HCT116 (cell line): ENCODE data around the gene TAL2. TPM values are rescaled to one million over a fixed set of nuclear protein-coding genes. Genes with fewer than 3 reads are reported as not detected.
A peak's percentile ranks its signal among the peaks of the same experiment; 100 is the strongest.

Experiments used
- ATAC-seq: fragments of 200-7000 bp; cut with Tn5 transposase; 2 replicates; pipeline ENCODE4 v1.9.1; 2020; ENCODE audit warnings: mild to moderate bottlenecking, moderate library complexity
- BruUV-seq: library from RNA; stranded (reverse); fragments of 400-500 nt; replicated peaks from 2 replicates; lab custom pipeline; 2021; lab: Mats Ljungman, UMichigan
- CTCF ChIA-PET: fragments of 300-600 bp; sonication (Branson Sonifier 250); formaldehyde crosslinking; loops from one replicate; lab custom pipeline; 2021; ENCODE audit warnings: antibody characterized with exemption; lab: Charles Lee
- POLR2A ChIA-PET: fragments of 300-600, 350-600 bp; sonication (Branson Sonifier 250); formaldehyde crosslinking; loops from one replicate; lab custom pipeline; 2021; ENCODE audit warnings: antibody characterized with exemption; lab: Charles Lee
- RAD21 ChIA-PET, 2 experiments: fragments of 300-600 bp; sonication (Branson Sonifier 250); formaldehyde crosslinking; loops; one replicate each; lab custom pipeline; 2023; ENCODE audit warnings: low total read pairs in 2 of 2; ENCODE audit not compliant: uncharacterized antibody in 2 of 2, unreplicated experiment in 2 of 2, low non-redundant PET in 1 of 2; lab: Charles Lee
- DNase-seq: peaks from one replicate; pipeline ENCODE4 v3.0.0-alpha.2; 2010; ENCODE audit warnings: low read depth, low spot score
- H2AFZ ChIP-seq: fragments of 200-600 bp; shearing (Covaris generic), sonication (generic); 2 replicates; pipeline ENCODE4 v1.6.1; 2017; ENCODE audit warnings: low read depth, mixed run types, mixed read lengths, antibody characterized with exemption, low read length; ENCODE audit not compliant: poor library complexity, severe bottlenecking
- H3K27ac ChIP-seq: 2 replicates; pipeline ENCODE4 v1.5.1; 2012; ENCODE audit warnings: low read depth, low read length
- H3K27me3 ChIP-seq: fragments of 200-600 bp; sonication (generic); 2 replicates; pipeline ENCODE4 v1.6.1; 2016; ENCODE audit warnings: mixed run types, low read length, mixed read lengths; ENCODE audit not compliant: insufficient read depth
- H3K36me3 ChIP-seq, 2 experiments: fragments of 200-500 bp in 1 of 2; fragments of 200-600 bp in 1 of 2; sonication (Bioruptor generic) in 1 of 2; sonication (generic) in 1 of 2; 2 replicates each; pipeline versions ENCODE4 v1.5.1 to v1.6.1; 2014 to 2016; ENCODE audit warnings: low read length in 2 of 2, inconsistent platforms in 1 of 2, mixed read lengths in 1 of 2, mixed run types in 1 of 2; ENCODE audit not compliant: insufficient read depth in 2 of 2, control insufficient read depth in 1 of 2
- H3K4me1 ChIP-seq, 2 experiments: fragments of 200-600 bp in 1 of 2; sonication (generic) in 1 of 2; 2 replicates each; pipeline versions ENCODE4 v1.5.1 to v1.6.1; 2012 to 2017; ENCODE audit warnings: low read length in 2 of 2, inconsistent platforms in 1 of 2, mild to moderate bottlenecking in 1 of 2, mixed read lengths in 1 of 2, mixed run types in 1 of 2, moderate library complexity in 1 of 2; ENCODE audit not compliant: insufficient read depth in 2 of 2, control insufficient read depth in 1 of 2
- H3K4me2 ChIP-seq: fragments of 200-600 bp; sonication (generic); 2 replicates; pipeline ENCODE4 v1.6.1; 2017; ENCODE audit warnings: mixed run types, low read length, mixed read lengths
- H3K4me3 ChIP-seq, 2 experiments: fragments of 200-600 bp in 1 of 2; sonication (generic) in 1 of 2; replicated peaks in 1 of 2; 2 replicates each; pipeline ENCODE4 v1.5.1; 2011 to 2016; ENCODE audit warnings: low read length in 2 of 2, control low read depth in 1 of 2, low read depth in 1 of 2, mild to moderate bottlenecking in 1 of 2, mixed read lengths in 1 of 2, mixed run types in 1 of 2
- H3K79me2 ChIP-seq: fragments of 200-600 bp; sonication (generic); 2 replicates; pipeline ENCODE4 v1.6.1; 2017; ENCODE audit warnings: mild to moderate bottlenecking, mixed run types, low read length, moderate library complexity, mixed read lengths; ENCODE audit not compliant: insufficient read depth
- H3K9ac ChIP-seq: fragments of 200-600 bp; sonication (generic); 2 replicates; pipeline ENCODE4 v1.6.1; 2016; ENCODE audit warnings: low read length, mixed read lengths
- H3K9me2 ChIP-seq: fragments of 200-600 bp; sonication (generic), shearing (Covaris generic); 2 replicates; pipeline ENCODE4 v1.6.1; 2017; ENCODE audit warnings: mixed run types, mild to moderate bottlenecking, moderate library complexity; ENCODE audit not compliant: insufficient read depth
- H3K9me3 ChIP-seq, 2 experiments: fragments of 200-500 bp in 1 of 2; fragments of 200-600 bp in 1 of 2; sonication (Bioruptor generic) in 1 of 2; sonication (generic) in 1 of 2; 2 replicates each; pipeline ENCODE4 v1.6.1; 2014 to 2017; ENCODE audit warnings: low read length in 2 of 2, mixed read lengths in 2 of 2, inconsistent platforms in 1 of 2, low read depth in 1 of 2, mild to moderate bottlenecking in 1 of 2, mixed run types in 1 of 2, moderate library complexity in 1 of 2; ENCODE audit not compliant: control insufficient read depth in 1 of 2, insufficient read depth in 1 of 2
- H4K20me1 ChIP-seq: fragments of 200-600 bp; sonication (generic), shearing (Covaris generic); 2 replicates; pipeline ENCODE4 v1.6.1; 2017; ENCODE audit warnings: mixed run types, mild to moderate bottlenecking, moderate library complexity; ENCODE audit not compliant: insufficient read depth
- ATF3 ChIP-seq: IDR thresholded peaks from 2 replicates; pipeline ENCODE4 v1.6.1; 2012
- CEBPB ChIP-seq: IDR thresholded peaks from 2 replicates; pipeline ENCODE4 v1.6.1; 2012; ENCODE audit warnings: low read depth
- CTCF ChIP-seq, 3 experiments: fragments of 200-600 bp in 1 of 3; sonication (generic) in 1 of 3; IDR thresholded peaks in 2 of 3; conservative IDR thresholded peaks in 1 of 3; 2 replicates each; pipeline ENCODE4 v1.5.1; 2012 to 2017; ENCODE audit warnings: low read depth in 2 of 3, low read length in 2 of 3, antibody characterized with exemption in 1 of 3, borderline replicate concordance in 1 of 3, control low read depth in 1 of 3, mild to moderate bottlenecking in 1 of 3, mixed read lengths in 1 of 3, mixed run types in 1 of 3, moderate library complexity in 1 of 3; ENCODE audit not compliant: insufficient read depth in 1 of 3
- EGR1 ChIP-seq: IDR thresholded peaks from 2 replicates; pipeline ENCODE4 v1.6.1; 2012; ENCODE audit warnings: low read depth
- ELF1 ChIP-seq: IDR thresholded peaks from 2 replicates; pipeline ENCODE4 v1.6.1; 2012; ENCODE audit warnings: low read depth, borderline replicate concordance
- EZH2phosphoT487 ChIP-seq: fragments of 200-600 bp; IDR thresholded peaks from 2 replicates; pipeline ENCODE4 v1.6.1; 2018; ENCODE audit warnings: antibody characterized with exemption, borderline replicate concordance
- FOSL1 ChIP-seq: IDR thresholded peaks from 2 replicates; pipeline ENCODE4 v1.6.1; 2012; ENCODE audit warnings: low read depth
- JUND ChIP-seq: IDR thresholded peaks from 2 replicates; pipeline ENCODE4 v1.6.1; 2012
- MAX ChIP-seq: IDR thresholded peaks from 2 replicates; pipeline ENCODE4 v1.6.1; 2012
- POLR2A ChIP-seq: IDR thresholded peaks from 2 replicates; pipeline ENCODE4 v1.7.0; 2011; ENCODE audit warnings: borderline replicate concordance; ENCODE audit not compliant: insufficient read depth, insufficient read length; ENCODE audit errors: extremely low read depth
- POLR2AphosphoS5 ChIP-seq: IDR thresholded peaks from 2 replicates; pipeline ENCODE4 v1.6.1; 2011; ENCODE audit warnings: mild to moderate bottlenecking, low read depth, low read length, moderate library complexity
- RAD21 ChIP-seq: IDR thresholded peaks from 2 replicates; pipeline ENCODE4 v1.6.1; 2012; ENCODE audit warnings: low read depth, mild to moderate bottlenecking
- REST ChIP-seq: IDR thresholded peaks from 2 replicates; pipeline ENCODE4 v1.6.1; 2012; ENCODE audit warnings: low read depth
- SIN3A ChIP-seq: IDR thresholded peaks from 2 replicates; pipeline ENCODE4 v1.6.1; 2012; ENCODE audit warnings: low read depth
- SP1 ChIP-seq: IDR thresholded peaks from 2 replicates; pipeline ENCODE4 v1.6.1; 2012; ENCODE audit warnings: low read depth
- SRF ChIP-seq: IDR thresholded peaks from 2 replicates; pipeline ENCODE4 v1.6.1; 2012; ENCODE audit warnings: low read depth
- TCF7L2 ChIP-seq: IDR thresholded peaks from 2 replicates; pipeline ENCODE4 v1.7.0; 2011; ENCODE audit warnings: borderline replicate concordance, inconsistent platforms; ENCODE audit not compliant: insufficient read depth, insufficient read length; ENCODE audit errors: extremely low read depth
- ZBTB33 ChIP-seq: IDR thresholded peaks from 2 replicates; pipeline ENCODE4 v1.6.1; 2011; ENCODE audit warnings: mild to moderate bottlenecking, low read length, moderate library complexity; ENCODE audit not compliant: insufficient replicate concordance; ENCODE audit errors: extremely low read depth
- ZFX ChIP-seq: fragments of 450-650 bp; IDR thresholded peaks from 2 replicates; pipeline ENCODE4 v1.6.1; 2017
- ZNF274 ChIP-seq: fragments of 200-500 bp; sonication (Bioruptor generic); IDR thresholded peaks from 2 replicates; pipeline ENCODE4 v1.6.1; 2014; ENCODE audit warnings: mild to moderate bottlenecking, low read depth, low read length, inconsistent platforms
- intact Hi-C: fragments of 100-400 bp; cut with micrococcal nuclease; formaldehyde crosslinking; loops from 2 replicates; pipeline ENCODE4 v1.10.0; 2022
- total RNA-seq: library from RNA; stranded (reverse); gene quantifications from one replicate; pipeline ENCODE4 v1.2.1, GENCODE V29; 2021; ENCODE audit not compliant: unreplicated experiment

The TAL2 gene
- total RNA-seq, 1 experiment from 2014 or later: not detected

- ATAC-seq (peak; percentile 88), DNase-seq (peak; percentile 48)
- H3K4me3 ChIP-seq: peak within 1 kb of the TSS; percentile 67 to 75
- no peaks in the 10 kb centered on the region for H4K20me1 ChIP-seq
- peak within 1 kb of the TSS; percentile 62 for H3K9ac ChIP-seq
- no peaks in the 10 kb centered on the region for H3K9me3 ChIP-seq
- H3K27me3 ChIP-seq: peaks cover 17% of the 10 kb centered on the region
- H3K36me3 ChIP-seq: no peaks in the 10 kb centered on the region
- H3K27ac ChIP-seq: no peak within 1 kb of the TSS; the same call in 1 of the 2 replicates
- ChIA-PET CTCF (no interaction called here), RAD21 (interaction anchor here in 1 of 2 experiments (0.6 to 0.8 kb wide), 2 partner anchors 24 to 938 kb away, joined by 3 to 4 read pairs; no protein-coding TSS in a partner anchor), POLR2A (no interaction called here)
- no peaks in the 10 kb centered on the region for H3K9me2 ChIP-seq
- H3K4me1 ChIP-seq: peaks cover 5 to 17% of the 10 kb centered on the region in 2 experiments; a peak in 3 of 4 replicates
- peak within 1 kb of the TSS; percentile 81 for H3K4me2 ChIP-seq
- peak within 1 kb of the TSS; percentile 90 for H2AFZ ChIP-seq
- intact Hi-C loops: loop anchor here (5.0 kb wide), 3 partner anchors 87 to 267 kb away; partner anchors contain the start of gene FKTN
- no TSS peak for BruUV-seq
- peaks cover 37% of the 10 kb centered on the region for H3K79me2 ChIP-seq
- no peak for TF ChIP-seq RAD21
- no peak for TF ChIP-seq REST
- TF ChIP-seq JUND: no peak
- no peak for TF ChIP-seq CTCF (IDR thresholded peaks at IDR 0.05 in 2 of 3, conservative IDR thresholded peaks at IDR 0.05 in 1 of 3; ENCODE audit: borderline replicate concordance in 1 of 3, insufficient read depth in 1 of 3, low read depth in 2 of 3, low read length in 2 of 3)
- no peak for TF ChIP-seq TCF7L2
- no peak for TF ChIP-seq ZBTB33
- TF ChIP-seq ELF1: no peak
- no peak for TF ChIP-seq EGR1
- no peak for TF ChIP-seq ATF3
- no peak for TF ChIP-seq FOSL1
- TF ChIP-seq POLR2AphosphoS5: peak; percentile 75
- 0 out of 2 replicates have a peak, but pooled peaks have one; percentile 21 for TF ChIP-seq SIN3A
- no peak for TF ChIP-seq SP1
- no peak for TF ChIP-seq EZH2phosphoT487
- TF ChIP-seq CEBPB: no peak
- TF ChIP-seq SRF: no peak
- no peak for TF ChIP-seq ZNF274
- no peak for TF ChIP-seq ZFX
- TF ChIP-seq POLR2A: peak; percentile 78
- no peak for TF ChIP-seq MAX
Measured at GRCh38 chr9:105694190-105694847, 32.1 kb downstream of the TAL2 start, which contains the start of gene TMEM38B. TSS of gene TMEM38B (plus strand) at chr9:105694541. CDS start at chr9:105694661, 120 bp downstream.
